ENCODE measurements around the gene CETN2.

DNA sequence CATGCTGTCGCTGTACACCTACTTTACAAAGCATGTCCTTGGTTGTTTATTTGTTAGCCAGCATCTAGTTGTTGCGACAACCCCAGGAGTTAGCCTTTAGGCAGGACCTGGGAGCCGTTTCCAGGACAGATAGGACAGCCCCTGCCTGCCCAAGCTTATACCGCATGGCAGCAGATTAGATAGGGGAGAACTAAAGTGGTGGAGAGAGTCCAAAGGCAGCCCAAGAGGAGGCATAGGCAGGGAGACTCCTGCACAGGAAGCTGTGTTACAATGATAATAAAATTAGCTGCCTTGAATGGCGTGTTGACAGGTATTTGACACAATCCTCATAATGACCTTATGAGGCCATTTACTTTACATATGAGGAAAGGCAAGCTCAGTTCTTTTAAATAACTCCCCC lies 13.3 kb upstream of the CETN2 start:
- TF ChIP-seq, protein P1, sequence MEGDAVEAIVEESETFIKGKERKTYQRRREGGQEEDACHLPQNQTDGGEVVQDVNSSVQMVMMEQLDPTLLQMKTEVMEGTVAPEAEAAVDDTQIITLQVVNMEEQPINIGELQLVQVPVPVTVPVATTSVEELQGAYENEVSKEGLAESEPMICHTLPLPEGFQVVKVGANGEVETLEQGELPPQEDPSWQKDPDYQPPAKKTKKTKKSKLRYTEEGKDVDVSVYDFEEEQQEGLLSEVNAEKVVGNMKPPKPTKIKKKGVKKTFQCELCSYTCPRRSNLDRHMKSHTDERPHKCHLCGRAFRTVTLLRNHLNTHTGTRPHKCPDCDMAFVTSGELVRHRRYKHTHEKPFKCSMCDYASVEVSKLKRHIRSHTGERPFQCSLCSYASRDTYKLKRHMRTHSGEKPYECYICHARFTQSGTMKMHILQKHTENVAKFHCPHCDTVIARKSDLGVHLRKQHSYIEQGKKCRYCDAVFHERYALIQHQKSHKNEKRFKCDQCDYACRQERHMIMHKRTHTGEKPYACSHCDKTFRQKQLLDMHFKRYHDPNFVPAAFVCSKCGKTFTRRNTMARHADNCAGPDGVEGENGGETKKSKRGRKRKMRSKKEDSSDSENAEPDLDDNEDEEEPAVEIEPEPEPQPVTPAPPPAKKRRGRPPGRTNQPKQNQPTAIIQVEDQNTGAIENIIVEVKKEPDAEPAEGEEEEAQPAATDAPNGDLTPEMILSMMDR (IDR thresholded peaks at IDR 0.05; ENCODE audit: insufficient read depth, low read length, poor library complexity, severe bottlenecking), result no peak
- no peak for TF ChIP-seq EZH2phosphoT487 (conservative IDR thresholded peaks at IDR 0.05; ENCODE audit: low read length)
